ENCODE data around the gene LRRC57.

GRCh38 chr15:42494998-42495360 is 53.6 kb downstream of the LRRC57 start:
- no peak for TF ChIP-seq POLR2A (IDR thresholded peaks at IDR 0.05)
- TF ChIP-seq, protein P1, sequence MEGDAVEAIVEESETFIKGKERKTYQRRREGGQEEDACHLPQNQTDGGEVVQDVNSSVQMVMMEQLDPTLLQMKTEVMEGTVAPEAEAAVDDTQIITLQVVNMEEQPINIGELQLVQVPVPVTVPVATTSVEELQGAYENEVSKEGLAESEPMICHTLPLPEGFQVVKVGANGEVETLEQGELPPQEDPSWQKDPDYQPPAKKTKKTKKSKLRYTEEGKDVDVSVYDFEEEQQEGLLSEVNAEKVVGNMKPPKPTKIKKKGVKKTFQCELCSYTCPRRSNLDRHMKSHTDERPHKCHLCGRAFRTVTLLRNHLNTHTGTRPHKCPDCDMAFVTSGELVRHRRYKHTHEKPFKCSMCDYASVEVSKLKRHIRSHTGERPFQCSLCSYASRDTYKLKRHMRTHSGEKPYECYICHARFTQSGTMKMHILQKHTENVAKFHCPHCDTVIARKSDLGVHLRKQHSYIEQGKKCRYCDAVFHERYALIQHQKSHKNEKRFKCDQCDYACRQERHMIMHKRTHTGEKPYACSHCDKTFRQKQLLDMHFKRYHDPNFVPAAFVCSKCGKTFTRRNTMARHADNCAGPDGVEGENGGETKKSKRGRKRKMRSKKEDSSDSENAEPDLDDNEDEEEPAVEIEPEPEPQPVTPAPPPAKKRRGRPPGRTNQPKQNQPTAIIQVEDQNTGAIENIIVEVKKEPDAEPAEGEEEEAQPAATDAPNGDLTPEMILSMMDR (IDR thresholded peaks at IDR 0.05): no peak

Data from right lobe of liver (tissue), 4 donors.